ENCODE data around the gene TNFAIP3.
"Not testable (repeated sequence)": the region's sequence is repeated elsewhere in the genome, so short reads cannot be mapped to it uniquely, and the experiment has no call there.

The TNFAIP3 gene

GRCh38 chr6:137879885-137880745, 13.1 kb downstream of the TNFAIP3 start:
- DNase-seq = no peak

GRCh38 chr6:137880746-137881521, 13.9 kb downstream of the TNFAIP3 start:
- DNase-seq = no peak

- DNase-seq = peak; percentile 53
Measured at GRCh38 chr6:137881522-137881886, 14.4 kb downstream of the TNFAIP3 start.

- DNase-seq = no peak
Measured at GRCh38 chr6:137882225-137882961, 15.3 kb downstream of the TNFAIP3 start.

- no peak for DNase-seq
Measured at GRCh38 chr6:137883400-137884148, 16.5 kb downstream of the TNFAIP3 start.

- DNase-seq = no peak
Measured at GRCh38 chr6:137884149-137884909, 17.3 kb downstream of the TNFAIP3 start.

- DNase-seq = not testable (repeated sequence)
Measured at GRCh38 chr6:137884910-137885229, 17.8 kb downstream of the TNFAIP3 start.

GRCh38 chr6:137886226-137886625, 19.2 kb downstream of the TNFAIP3 start:
- DNase-seq = not testable (repeated sequence)

- DNase-seq = no peak
Measured at GRCh38 chr6:137890983-137891537, 24.0 kb downstream of the TNFAIP3 start.

- no peak for DNase-seq
Measured at GRCh38 chr6:137892271-137892708, 25.2 kb downstream of the TNFAIP3 start.

- DNase-seq = no peak
Measured at GRCh38 chr6:137893181-137893580, 26.1 kb downstream of the TNFAIP3 start.

GRCh38 chr6:137893726-137894125, 26.7 kb downstream of the TNFAIP3 start:
- DNase-seq = no peak

GRCh38 chr6:137894378-137894777, 27.3 kb downstream of the TNFAIP3 start:
- DNase-seq = not testable (repeated sequence)

GRCh38 chr6:137894779-137895385, 27.8 kb downstream of the TNFAIP3 start:
- DNase-seq = no peak

GRCh38 chr6:137896647-137897046, 29.6 kb downstream of the TNFAIP3 start:
- DNase-seq = no peak

- DNase-seq = no peak
Measured at GRCh38 chr6:137900815-137901214, 33.8 kb downstream of the TNFAIP3 start.

- DNase-seq = no peak
Measured at GRCh38 chr6:137901454-137901853, 34.4 kb downstream of the TNFAIP3 start.

- DNase-seq = no peak
Measured at GRCh38 chr6:137902699-137903098, 35.6 kb downstream of the TNFAIP3 start.

GRCh38 chr6:137903274-137903932, 36.3 kb downstream of the TNFAIP3 start:
- DNase-seq = no peak
